ENCODE measurements around the gene PAOX.

The PAOX gene

GRCh38 chr10:133440633-133441285 is 61.7 kb downstream of the PAOX start:
- DNase-seq: no peak
